LNCaP clone FGC (cell line): ENCODE measurements around the gene GRIN2C.

Experiments used
- DNase-seq: peaks from one replicate; pipeline ENCODE4 v3.0.0-alpha.2; 2011; ENCODE audit warnings: low read depth
- H3K4me3 ChIP-seq: 2 replicates; pipeline ENCODE4 v1.5.1; 2011; ENCODE audit warnings: mild to moderate bottlenecking, low read depth, low read length, control low read depth
- TF ChIP-seq, protein P1 (sequence below): IDR thresholded peaks from 2 replicates; pipeline ENCODE4 v1.5.1; 2012; ENCODE audit warnings: mild to moderate bottlenecking; ENCODE audit not compliant: control insufficient read depth, insufficient read depth; ENCODE audit errors: extremely low read depth

GRIN2C gene

DNA sequence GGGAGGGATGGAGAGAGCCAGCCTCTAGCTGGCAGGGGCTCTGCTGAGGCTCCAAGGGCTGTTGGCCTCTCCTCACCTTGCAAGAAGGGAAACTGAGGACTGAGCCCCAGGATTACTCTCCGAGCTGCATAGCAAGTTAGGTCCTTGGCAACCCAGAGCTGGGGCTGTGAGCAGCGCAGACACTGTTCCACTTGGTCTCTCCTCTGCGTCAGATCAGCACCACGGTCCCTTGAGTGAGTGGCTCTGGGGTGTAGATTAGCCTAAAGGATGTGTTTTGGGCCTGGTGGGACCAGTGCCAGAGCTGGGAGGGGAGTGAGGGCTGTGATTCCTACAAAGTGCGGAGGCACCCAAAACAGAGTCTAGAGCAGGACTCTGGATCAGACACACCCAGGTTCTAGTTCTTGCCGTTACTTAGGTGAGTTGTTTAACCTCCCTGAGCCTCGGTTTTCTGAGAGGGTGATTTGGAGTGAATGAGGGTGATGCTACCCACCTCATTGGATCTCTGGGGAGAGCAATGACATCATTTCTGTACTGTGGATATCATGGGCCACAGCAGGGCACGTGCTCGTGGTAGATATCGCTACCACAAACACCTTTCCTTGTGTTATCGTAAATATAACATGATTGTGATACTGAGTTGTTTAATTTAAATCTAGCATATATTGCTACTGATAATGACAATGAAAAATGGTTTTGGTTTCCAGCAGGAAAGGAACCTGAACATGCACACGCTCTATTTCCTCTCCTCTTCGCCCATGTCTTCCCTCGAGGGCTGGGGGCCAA is 41.9 kb upstream of the GRIN2C start:
- no peak for DNase-seq
- TF ChIP-seq, protein P1, sequence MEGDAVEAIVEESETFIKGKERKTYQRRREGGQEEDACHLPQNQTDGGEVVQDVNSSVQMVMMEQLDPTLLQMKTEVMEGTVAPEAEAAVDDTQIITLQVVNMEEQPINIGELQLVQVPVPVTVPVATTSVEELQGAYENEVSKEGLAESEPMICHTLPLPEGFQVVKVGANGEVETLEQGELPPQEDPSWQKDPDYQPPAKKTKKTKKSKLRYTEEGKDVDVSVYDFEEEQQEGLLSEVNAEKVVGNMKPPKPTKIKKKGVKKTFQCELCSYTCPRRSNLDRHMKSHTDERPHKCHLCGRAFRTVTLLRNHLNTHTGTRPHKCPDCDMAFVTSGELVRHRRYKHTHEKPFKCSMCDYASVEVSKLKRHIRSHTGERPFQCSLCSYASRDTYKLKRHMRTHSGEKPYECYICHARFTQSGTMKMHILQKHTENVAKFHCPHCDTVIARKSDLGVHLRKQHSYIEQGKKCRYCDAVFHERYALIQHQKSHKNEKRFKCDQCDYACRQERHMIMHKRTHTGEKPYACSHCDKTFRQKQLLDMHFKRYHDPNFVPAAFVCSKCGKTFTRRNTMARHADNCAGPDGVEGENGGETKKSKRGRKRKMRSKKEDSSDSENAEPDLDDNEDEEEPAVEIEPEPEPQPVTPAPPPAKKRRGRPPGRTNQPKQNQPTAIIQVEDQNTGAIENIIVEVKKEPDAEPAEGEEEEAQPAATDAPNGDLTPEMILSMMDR, result no peak
- no peak overlapping the region for H3K4me3 ChIP-seq

DNA sequence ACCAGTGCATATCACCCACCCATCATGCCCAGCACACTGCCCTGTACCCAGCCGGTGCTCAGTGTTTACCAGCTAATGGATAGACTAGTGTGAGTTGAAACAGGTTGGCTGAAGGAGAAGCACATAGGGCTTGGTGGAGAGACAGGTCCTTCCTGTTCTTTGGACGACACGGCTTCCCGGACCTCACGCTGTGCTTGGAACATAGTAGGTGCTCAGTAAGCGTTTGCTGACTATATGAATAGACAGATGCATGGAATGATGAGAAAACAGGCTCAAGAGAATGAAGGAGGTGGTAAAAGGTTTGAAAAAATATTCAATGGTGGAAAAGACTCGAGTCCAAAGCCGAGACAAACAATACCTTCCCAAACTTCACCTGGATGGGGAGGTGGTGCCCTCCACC is 40.5 kb upstream of the GRIN2C start:
- TF ChIP-seq, protein P1, result no peak
- DNase-seq, result no peak

DNA sequence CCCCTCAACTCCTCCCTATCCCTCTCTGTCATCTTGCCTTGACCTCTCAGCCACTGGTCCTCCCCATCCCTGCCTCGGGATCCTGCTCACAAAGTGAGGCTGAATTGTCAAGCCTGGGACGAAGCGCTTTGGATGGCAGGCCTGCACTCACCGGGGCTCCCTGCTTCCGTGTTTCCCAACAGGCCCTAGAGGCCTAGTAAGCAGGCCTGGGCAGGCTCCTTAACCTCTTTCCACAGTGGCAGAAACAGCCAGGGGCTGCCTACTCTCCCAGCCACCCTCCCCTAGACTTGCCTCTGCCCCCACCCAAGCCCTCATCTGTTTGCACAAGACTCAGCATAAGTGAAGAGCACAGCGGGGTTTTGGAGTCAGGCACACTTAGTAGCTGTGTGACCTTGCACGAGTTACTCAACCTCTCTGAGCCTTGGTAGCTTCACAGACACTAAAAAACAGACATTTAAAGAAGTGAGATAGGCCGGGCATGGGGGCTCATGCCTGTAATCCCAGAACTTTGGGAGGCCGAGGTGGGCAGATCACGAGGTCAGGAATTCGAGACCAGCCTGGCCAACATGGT is 38.8 kb upstream of the GRIN2C start:
- no peak overlapping the region for H3K4me3 ChIP-seq
- TF ChIP-seq, protein P1, result no peak
- no peak for DNase-seq

More for the DNA sequence above, 40.5 kb upstream of the GRIN2C start:
- no peak overlapping the region for H3K4me3 ChIP-seq

DNA sequence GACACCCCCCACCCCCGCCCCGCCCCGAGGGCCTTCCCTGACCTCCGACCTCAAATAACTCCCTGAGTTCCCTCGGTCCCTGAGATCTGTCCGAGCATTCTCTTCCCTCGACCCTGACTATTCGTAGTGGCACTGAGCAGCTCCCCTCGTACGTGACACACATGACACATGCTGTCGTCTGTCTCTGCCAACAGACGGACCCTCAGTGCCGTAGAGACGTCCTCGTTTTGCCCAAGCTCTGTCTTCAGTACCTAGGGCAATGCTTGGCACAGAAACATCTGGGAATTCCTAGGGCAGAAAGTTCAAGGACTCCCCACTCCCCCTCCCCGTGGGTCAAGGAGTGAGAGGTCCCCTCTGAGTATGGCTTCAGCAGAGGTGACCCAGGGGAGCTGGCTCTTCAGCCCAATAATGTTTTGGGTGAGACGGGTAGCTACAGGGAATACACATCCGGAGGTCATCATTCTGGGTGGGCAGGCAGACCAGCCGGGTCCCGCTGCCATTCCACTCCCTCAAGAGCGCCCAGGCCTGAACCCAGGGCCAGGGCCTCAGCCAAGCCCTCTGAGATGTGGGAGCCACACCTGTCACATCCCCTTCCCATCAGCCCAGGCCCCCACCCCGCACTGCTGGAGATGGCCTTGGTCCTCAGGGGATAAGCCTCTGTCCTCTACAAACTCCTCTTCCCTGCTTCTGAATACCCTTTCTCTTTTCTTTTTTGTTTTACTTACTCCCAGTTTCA is 34.4 kb upstream of the GRIN2C start:
- no peak overlapping the region for H3K4me3 ChIP-seq
- DNase-seq, result no peak
- TF ChIP-seq, protein P1, result no peak

DNA sequence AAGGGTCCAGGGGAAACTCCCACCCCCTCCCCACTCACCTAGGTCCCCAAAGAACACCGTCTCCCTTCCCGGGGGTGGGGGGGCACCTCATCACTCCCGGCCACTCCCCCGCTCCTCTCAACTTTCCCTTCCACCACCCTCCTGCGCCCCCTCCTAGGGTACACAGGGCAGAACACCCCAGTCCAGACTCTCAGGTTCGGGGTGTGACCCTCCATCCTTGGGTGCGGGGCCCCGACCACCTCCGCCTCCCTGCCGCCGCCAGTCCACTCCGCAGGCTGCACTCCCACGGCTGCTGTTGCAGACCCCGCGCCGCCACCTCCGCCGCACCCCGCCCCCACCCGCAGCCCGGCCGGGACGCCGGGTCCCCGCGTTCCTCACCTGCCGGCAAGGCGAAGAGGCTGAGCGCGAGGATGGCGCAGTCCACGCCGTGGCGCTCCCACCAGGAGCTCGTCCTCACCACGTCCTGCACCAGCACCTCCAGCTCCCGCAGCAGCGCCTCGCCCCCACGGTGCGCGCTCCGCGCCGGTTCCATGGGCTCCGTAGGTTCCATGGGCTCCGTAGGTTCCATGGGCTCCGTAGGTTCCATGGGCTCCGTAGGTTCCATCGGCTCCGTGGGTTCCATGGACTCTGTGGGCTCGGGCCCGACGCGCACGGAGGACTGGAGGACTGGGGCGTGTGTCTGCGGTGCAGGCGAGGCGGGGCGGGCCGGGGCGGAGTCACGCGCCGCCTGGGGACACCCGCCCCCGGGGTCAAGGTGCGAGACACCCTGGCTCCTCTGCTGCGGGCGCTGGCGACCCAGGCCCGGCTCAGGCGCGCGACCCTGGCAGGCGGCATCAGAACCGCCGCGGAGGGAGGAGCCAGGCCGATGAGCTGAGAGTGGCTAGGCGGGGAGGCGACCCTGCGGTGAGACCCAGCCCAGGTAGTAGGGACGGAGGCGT is 33.6 kb upstream of the GRIN2C start, which contains the start of gene FADS6:
Gene FADS6, minus strand, starts transcription at position 660 of the 938 bp plus-strand sequence. Its CDS starts 38 bp downstream, at position 622.
- no peak within 1 kb of the TSS for H3K4me3 ChIP-seq
- DNase-seq, result no peak
- TF ChIP-seq, protein P1, result no peak

DNA sequence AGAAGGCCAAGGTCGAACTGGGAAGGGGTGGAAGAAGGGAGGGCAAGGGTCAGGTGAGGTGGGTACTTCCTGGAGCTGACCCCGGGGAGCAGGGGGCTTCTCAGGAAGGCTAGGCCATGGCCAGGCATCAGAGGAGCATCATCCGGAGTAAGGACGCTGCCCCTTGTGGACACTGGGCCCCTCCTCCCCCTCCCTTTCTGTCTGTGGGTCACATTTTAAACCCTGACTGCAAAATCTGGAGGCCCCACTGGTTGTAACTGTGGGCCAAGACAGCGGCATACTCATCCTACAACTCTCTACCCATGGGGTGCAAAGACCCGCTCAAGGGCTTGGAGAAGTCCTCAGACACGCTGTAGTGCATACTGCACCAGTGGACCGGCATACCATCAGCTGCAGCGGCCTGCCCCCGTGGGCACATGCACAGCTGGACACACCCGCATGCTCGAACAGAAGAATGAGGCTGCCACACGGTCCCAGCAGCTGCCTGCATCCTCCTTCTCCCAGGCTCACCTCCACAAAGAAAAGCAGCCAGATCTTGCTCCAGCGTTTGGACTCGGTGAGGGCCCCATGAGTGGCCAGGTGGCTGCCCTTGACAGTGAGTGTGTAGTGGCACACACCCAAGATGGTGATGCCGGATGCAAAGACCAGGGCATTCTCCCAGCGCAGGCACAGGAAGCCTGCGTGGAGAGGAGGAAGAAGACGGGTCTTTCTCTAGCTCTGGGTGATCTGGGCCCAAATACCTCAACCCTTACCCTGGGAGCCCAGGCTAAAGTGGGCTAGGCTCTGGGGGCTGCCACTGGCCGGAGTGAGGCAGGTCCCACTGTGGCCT is 32.5 kb upstream of the GRIN2C start:
- DNase-seq, result no peak
- TF ChIP-seq, protein P1, result no peak
- no peak overlapping the region for H3K4me3 ChIP-seq
